Thyroid gland (tissue), 4 donors: ENCODE data around the gene TANC1.

Experiments used
- POLR2A ChIP-seq, 2 donors: fragments of 450-650 bp; IDR thresholded peaks; one replicate each; pipeline ENCODE4 v1.6.1; 2017; ENCODE audit warnings: antibody characterized with exemption in 2 of 2, mild to moderate bottlenecking in 2 of 2, moderate library complexity in 1 of 2
- TF ChIP-seq, protein P1 (sequence below), 6 experiments: fragments of 200-600 bp in 3 of 6; fragments of 450-650 bp in 3 of 6; sonication (generic) in 3 of 6; IDR thresholded peaks; one replicate each; pipeline ENCODE4 v1.5.1; 2016 to 2019; ENCODE audit warnings: antibody characterized with exemption in 6 of 6, mild to moderate bottlenecking in 2 of 6, inconsistent platforms in 1 of 6, moderate library complexity in 1 of 6

DNA sequence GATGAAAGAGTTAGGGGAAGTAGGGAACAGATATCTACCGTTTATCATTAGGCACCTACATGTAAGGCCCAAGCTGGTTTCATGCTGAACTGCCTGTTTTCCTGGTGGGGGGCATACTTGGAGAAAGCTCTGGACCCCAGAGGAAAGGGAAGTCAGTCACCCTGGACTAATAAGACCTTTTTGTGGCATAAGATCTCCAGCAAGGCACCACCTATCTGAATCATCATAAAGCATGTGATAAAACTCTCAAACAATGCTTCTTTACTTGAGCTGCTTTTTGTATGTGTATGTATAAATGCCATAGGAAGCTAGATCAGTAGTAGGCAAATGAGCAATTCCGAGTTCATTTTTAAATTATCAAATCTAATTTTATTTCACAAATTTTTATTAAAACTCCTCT, 104.8 kb downstream of the TANC1 start:
- TF ChIP-seq, protein P1, sequence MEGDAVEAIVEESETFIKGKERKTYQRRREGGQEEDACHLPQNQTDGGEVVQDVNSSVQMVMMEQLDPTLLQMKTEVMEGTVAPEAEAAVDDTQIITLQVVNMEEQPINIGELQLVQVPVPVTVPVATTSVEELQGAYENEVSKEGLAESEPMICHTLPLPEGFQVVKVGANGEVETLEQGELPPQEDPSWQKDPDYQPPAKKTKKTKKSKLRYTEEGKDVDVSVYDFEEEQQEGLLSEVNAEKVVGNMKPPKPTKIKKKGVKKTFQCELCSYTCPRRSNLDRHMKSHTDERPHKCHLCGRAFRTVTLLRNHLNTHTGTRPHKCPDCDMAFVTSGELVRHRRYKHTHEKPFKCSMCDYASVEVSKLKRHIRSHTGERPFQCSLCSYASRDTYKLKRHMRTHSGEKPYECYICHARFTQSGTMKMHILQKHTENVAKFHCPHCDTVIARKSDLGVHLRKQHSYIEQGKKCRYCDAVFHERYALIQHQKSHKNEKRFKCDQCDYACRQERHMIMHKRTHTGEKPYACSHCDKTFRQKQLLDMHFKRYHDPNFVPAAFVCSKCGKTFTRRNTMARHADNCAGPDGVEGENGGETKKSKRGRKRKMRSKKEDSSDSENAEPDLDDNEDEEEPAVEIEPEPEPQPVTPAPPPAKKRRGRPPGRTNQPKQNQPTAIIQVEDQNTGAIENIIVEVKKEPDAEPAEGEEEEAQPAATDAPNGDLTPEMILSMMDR (IDR thresholded peaks at IDR 0.05): no peak
- TF ChIP-seq POLR2A (IDR thresholded peaks at IDR 0.05): no peak
